HepG2 (cell line): ENCODE results near the gene IKBIP. TPM values are rescaled to one million over a fixed set of nuclear protein-coding genes. Genes with fewer than 3 reads are reported as not detected.

ENCODE experiments used
- DZIP1 ChIP-seq: sonication (generic); formaldehyde crosslinking; IDR thresholded peaks from 2 replicates; pipeline ENCODE4 v1.5.0; 2020; ENCODE audit warnings: mild to moderate bottlenecking, missing genetic modification reagents
- IKZF5 ChIP-seq: IDR thresholded peaks from 2 replicates; pipeline ENCODE4 v1.6.1; 2018; ENCODE audit warnings: missing genetic modification reagents, mild to moderate bottlenecking, missing compliant biosample characterization
- MAZ ChIP-seq, 2 experiments: sonication (generic) in 1 of 2; formaldehyde crosslinking in 1 of 2; IDR thresholded peaks; 2 replicates each; pipeline versions ENCODE4 v1.5.0 to v1.6.1; 2012 to 2020; ENCODE audit warnings: low read depth in 2 of 2, mild to moderate bottlenecking in 2 of 2, borderline replicate concordance in 1 of 2, improper control_type of control experiment in 1 of 2, low read length in 1 of 2, missing genetic modification reagents in 1 of 2, moderate library complexity in 1 of 2
- PHF8 ChIP-seq: sonication (generic); formaldehyde crosslinking; IDR thresholded peaks from 2 replicates; pipeline ENCODE4 v1.5.0; 2020; ENCODE audit warnings: missing genetic modification reagents
- TEAD3 ChIP-seq: optimal IDR thresholded peaks from 2 replicates; pipeline ENCODE3; 2016; ENCODE audit warnings: borderline replicate concordance
- ZGPAT ChIP-seq: IDR thresholded peaks from 2 replicates; pipeline ENCODE4 v1.6.1; 2016; ENCODE audit warnings: mild to moderate bottlenecking
- ZNF318 ChIP-seq: sonication (generic); formaldehyde crosslinking; IDR thresholded peaks from 2 replicates; pipeline ENCODE4 v1.4.0; 2020; ENCODE audit warnings: mild to moderate bottlenecking, missing genetic modification reagents
- ZNF383 ChIP-seq: sonication (generic); formaldehyde crosslinking; IDR thresholded peaks from 2 replicates; pipeline ENCODE4 v1.4.0; 2020; ENCODE audit warnings: missing genetic modification reagents, mild to moderate bottlenecking, borderline replicate concordance
- polyA plus RNA-seq, 8 experiments: library from polyadenylated mRNA; depleted of rRNA in 3 of 8; stranded (reverse) in 7 of 8; unstranded in 1 of 8; fragments of >200 nt; fragmentation: Illumina TruSeq in 4 of 8; extraction: Trizol in 4 of 8; gene quantifications; 2 replicates each; pipeline versions ENCODE4 v1.2.1 to v1.2.3, GENCODE V29; 2011 to 2016; ENCODE audit warnings: low read depth in 4 of 8, missing spikeins in 1 of 8, mixed read lengths in 1 of 8; ENCODE audit not compliant: insufficient read depth in 1 of 8
- total RNA-seq, 5 experiments: library from RNA; depleted of rRNA; stranded (reverse); fragments of >200 nt; fragmentation: Illumina TruSeq; extraction: Trizol; gene quantifications; 2 replicates each; pipeline ENCODE4 v1.2.3, GENCODE V29; 2016; ENCODE audit warnings: low read depth in 1 of 5

The IKBIP gene
- total and polyA plus RNA-seq, 2 of the 13 experiments (the other 11 are each of a cell fraction or from before 2014, with no cell fraction given): 20.0 to 55.5 TPM

- TF ChIP-seq DZIP1 (no peak; the same call in 1 of the 2 replicates), IKZF5 (peak; percentile 34; the same call in 1 of the 2 replicates), TEAD3 (CRISPR knock-in tag) (peak; percentile 18), ZNF383 (CRISPR knock-in tag) (no peak), ZNF318 (CRISPR knock-in tag) (no peak), MAZ (IDR thresholded peaks at IDR 0.05; ENCODE audit: borderline replicate concordance, low read depth, low read length) (0 out of 2 replicates have a peak, but pooled peaks have one; percentile 28), MAZ (CRISPR knock-in tag; IDR thresholded peaks at IDR 0.05; ENCODE audit: low read depth) (no peak), ZGPAT (peak; percentile 69; the same call in 1 of the 2 replicates), PHF8 (peak; percentile 74; the same call in 1 of the 2 replicates)
Measured at GRCh38 chr12:98644712-98645571, at the start of gene IKBIP, which contains the start of gene APAF1 (continued).
